CD14-positive monocyte (primary cell): ENCODE data around the gene SPESP1. TPM values are rescaled to one million over a fixed set of nuclear protein-coding genes. Genes with fewer than 3 reads are reported as not detected.

ENCODE experiments used
- DNase-seq, 3 donors: peaks; one replicate each; pipeline ENCODE4 v3.0.0-alpha.2; 2011 to 2022
- H2AFZ ChIP-seq: 2 replicates; pipeline ENCODE4 v1.6.0; 2012; ENCODE audit warnings: mild to moderate bottlenecking, low read depth, low read length, inconsistent platforms; ENCODE audit not compliant: insufficient read depth, poor library complexity, severe bottlenecking
- H3K27ac ChIP-seq, 2 donors: 1 replicate in 1 of 2; 2 replicates in 1 of 2; pipeline ENCODE4 v1.5.1; 2012 to 2013; ENCODE audit warnings: low read length in 2 of 2, control low read depth in 1 of 2, inconsistent platforms in 1 of 2, low read depth in 1 of 2, mild to moderate bottlenecking in 1 of 2
- H3K27me3 ChIP-seq, 2 donors: one replicate each; pipeline versions ENCODE4 v1.6.0 to v1.6.1; 2011 to 2013; ENCODE audit warnings: low read length in 2 of 2; ENCODE audit not compliant: control insufficient read depth in 2 of 2, insufficient read depth in 2 of 2
- H3K36me3 ChIP-seq, 2 donors: replicated peaks in 1 of 2; 1 replicate in 1 of 2; 2 replicates in 1 of 2; pipeline versions ENCODE4 v1.5.1 to v1.6.1; 2012 to 2013; ENCODE audit warnings: low read length in 2 of 2, control low read depth in 1 of 2, inconsistent platforms in 1 of 2, mild to moderate bottlenecking in 1 of 2; ENCODE audit not compliant: insufficient read depth in 2 of 2, control insufficient read depth in 1 of 2
- H3K4me1 ChIP-seq, 2 donors: 1 replicate in 1 of 2; 2 replicates in 1 of 2; pipeline versions ENCODE4 v1.5.1 to v1.6.1; 2012 to 2013; ENCODE audit warnings: low read length in 2 of 2, control low read depth in 1 of 2, inconsistent platforms in 1 of 2, mild to moderate bottlenecking in 1 of 2, moderate library complexity in 1 of 2; ENCODE audit not compliant: insufficient read depth in 2 of 2, control insufficient read depth in 1 of 2
- H3K4me2 ChIP-seq: replicated peaks from 2 replicates; pipeline ENCODE3; 2012; ENCODE audit warnings: low read length, moderate library complexity, mild to moderate bottlenecking; ENCODE audit not compliant: poor library complexity, severe bottlenecking; ENCODE audit errors: extremely low read depth
- H3K4me3 ChIP-seq, 3 experiments: fragments of 200-600 bp in 1 of 3; sonication (generic) in 1 of 3; replicated peaks in 1 of 3; 1 replicate in 2 of 3; 2 replicates in 1 of 3; pipeline ENCODE4 v1.5.1; 2011 to 2013; ENCODE audit warnings: low read length in 3 of 3, mild to moderate bottlenecking in 3 of 3, control low read depth in 2 of 3, low read depth in 2 of 3, inconsistent platforms in 1 of 3, moderate library complexity in 1 of 3
- H3K79me2 ChIP-seq: 2 replicates; pipeline ENCODE4 v1.6.0; 2012; ENCODE audit warnings: mild to moderate bottlenecking, control low read depth, inconsistent platforms, low read length, moderate library complexity; ENCODE audit not compliant: insufficient read depth
- H3K9ac ChIP-seq: 2 replicates; pipeline ENCODE4 v1.6.0; 2017; ENCODE audit warnings: low read length, mild to moderate bottlenecking; ENCODE audit not compliant: insufficient read depth, poor library complexity, severe bottlenecking
- H3K9me3 ChIP-seq, 2 donors: replicated peaks in 1 of 2; 1 replicate in 1 of 2; 2 replicates in 1 of 2; pipeline versions ENCODE4 v1.5.1 to v1.6.1; 2012 to 2013; ENCODE audit warnings: low read length in 2 of 2, control low read depth in 1 of 2; ENCODE audit not compliant: control insufficient read depth in 1 of 2, insufficient read depth in 1 of 2
- H4K20me1 ChIP-seq: 2 replicates; pipeline ENCODE4 v1.6.0; 2012; ENCODE audit warnings: mild to moderate bottlenecking, low read length, control low read depth, moderate library complexity; ENCODE audit not compliant: insufficient read depth
- H3K27ac Mint-ChIP-seq, 7 donors: one replicate each; pipeline ENCODE4 v1.8.0; 2020; ENCODE audit warnings: mild to moderate bottlenecking in 7 of 7, mixed read lengths in 7 of 7, moderate library complexity in 6 of 7, inconsistent platforms in 2 of 7
- H3K27me3 Mint-ChIP-seq, 3 donors: one replicate each; pipeline ENCODE4 v1.8.0; 2021 to 2022; ENCODE audit warnings: low read depth in 3 of 3, mild to moderate bottlenecking in 3 of 3, mixed read lengths in 3 of 3, moderate library complexity in 3 of 3, inconsistent platforms in 1 of 3
- H3K36me3 Mint-ChIP-seq, 2 donors: one replicate each; pipeline ENCODE4 v1.8.0; 2020; ENCODE audit warnings: mixed read lengths in 2 of 2, inconsistent platforms in 1 of 2, mild to moderate bottlenecking in 1 of 2
- H3K4me1 Mint-ChIP-seq: one replicate; pipeline ENCODE4 v1.8.0; 2020; ENCODE audit warnings: mild to moderate bottlenecking, mixed read lengths
- H3K4me3 Mint-ChIP-seq, 2 donors: one replicate each; pipeline ENCODE4 v1.8.0; 2020; ENCODE audit warnings: mild to moderate bottlenecking in 2 of 2, mixed read lengths in 2 of 2, moderate library complexity in 1 of 2
- H3K9me3 Mint-ChIP-seq, 7 donors: one replicate each; pipeline ENCODE4 v1.8.0; 2020 to 2022; ENCODE audit warnings: mixed read lengths in 7 of 7, mild to moderate bottlenecking in 6 of 7, moderate library complexity in 6 of 7, inconsistent platforms in 2 of 7
- WGBS: methylation state at CpG from one replicate; pipeline ENCODE4 v1.1.5; 2013; ENCODE audit warnings: missing lambda C conversion rate; ENCODE audit not compliant: insufficient coverage; 5-methylcytosine and 5-hydroxymethylcytosine counted together
- intact Hi-C, 2 donors: fragments of 100-400 bp; cut with micrococcal nuclease; formaldehyde crosslinking; loops; one replicate each; pipeline versions ENCODE4 v1.15.0 to v1.15.1; 2023
- polyA plus RNA-seq, 3 donors: library from polyadenylated mRNA; depleted of rRNA in 1 of 3; unstranded in 2 of 3; stranded (reverse) in 1 of 3; fragments of 300-500 nt in 2 of 3; fragments of >200 nt in 1 of 3; fragmentation: Illumina TruSeq in 2 of 3; gene quantifications; 1 replicate in 2 of 3; 2 replicates in 1 of 3; pipeline ENCODE4 v1.2.3, GENCODE V29; 2012 to 2021
- TF ChIP-seq, protein P1 (sequence below): fragments of 200-600 bp; IDR thresholded peaks from one replicate; pipeline ENCODE4 v1.8.0; 2022; ENCODE audit warnings: antibody characterized with exemption, mild to moderate bottlenecking

The SPESP1 gene
- polyA plus RNA-seq, 3 donors: 0.17 to 0.86 (median 0.47) TPM

- H3K4me3 ChIP-seq: no peak overlapping the region
- no peaks in the 10 kb centered on the region for H3K36me3 ChIP-seq
- H3K4me3 Mint-ChIP-seq: no peak overlapping the region
- H3K9me3 ChIP-seq: peaks cover 0 to 8% of the 10 kb centered on the region in 2 donors
- WGBS: 87% methylated on average over 4 of the region's 5 CpGs
- peaks cover 4 to 24% (median 13%) of the 10 kb centered on the region in 7 donors for H3K9me3 Mint-ChIP-seq
- H3K27ac ChIP-seq: no peak overlapping the region
- H3K79me2 ChIP-seq: no peaks in the 10 kb centered on the region
- H2AFZ ChIP-seq: no peak overlapping the region
- no peaks in the 10 kb centered on the region for H3K36me3 Mint-ChIP-seq
- H3K9ac ChIP-seq: no peak overlapping the region
- intact Hi-C loops: no loop called here
- no peak overlapping the region for H3K4me2 ChIP-seq
- H3K27me3 ChIP-seq: no peaks in the 10 kb centered on the region
- peaks cover 1% of the 10 kb centered on the region for H3K4me1 Mint-ChIP-seq
- H3K4me1 ChIP-seq: no peaks in the 10 kb centered on the region
- no peaks in the 10 kb centered on the region for H3K27me3 Mint-ChIP-seq
- DNase-seq: no peak
- TF ChIP-seq, protein P1, sequence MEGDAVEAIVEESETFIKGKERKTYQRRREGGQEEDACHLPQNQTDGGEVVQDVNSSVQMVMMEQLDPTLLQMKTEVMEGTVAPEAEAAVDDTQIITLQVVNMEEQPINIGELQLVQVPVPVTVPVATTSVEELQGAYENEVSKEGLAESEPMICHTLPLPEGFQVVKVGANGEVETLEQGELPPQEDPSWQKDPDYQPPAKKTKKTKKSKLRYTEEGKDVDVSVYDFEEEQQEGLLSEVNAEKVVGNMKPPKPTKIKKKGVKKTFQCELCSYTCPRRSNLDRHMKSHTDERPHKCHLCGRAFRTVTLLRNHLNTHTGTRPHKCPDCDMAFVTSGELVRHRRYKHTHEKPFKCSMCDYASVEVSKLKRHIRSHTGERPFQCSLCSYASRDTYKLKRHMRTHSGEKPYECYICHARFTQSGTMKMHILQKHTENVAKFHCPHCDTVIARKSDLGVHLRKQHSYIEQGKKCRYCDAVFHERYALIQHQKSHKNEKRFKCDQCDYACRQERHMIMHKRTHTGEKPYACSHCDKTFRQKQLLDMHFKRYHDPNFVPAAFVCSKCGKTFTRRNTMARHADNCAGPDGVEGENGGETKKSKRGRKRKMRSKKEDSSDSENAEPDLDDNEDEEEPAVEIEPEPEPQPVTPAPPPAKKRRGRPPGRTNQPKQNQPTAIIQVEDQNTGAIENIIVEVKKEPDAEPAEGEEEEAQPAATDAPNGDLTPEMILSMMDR: no peak
- no peaks in the 10 kb centered on the region for H4K20me1 ChIP-seq
- no peak overlapping the region for H3K27ac Mint-ChIP-seq
Measured at GRCh38 chr15:68966996-68967395, 36.7 kb downstream of the SPESP1 start.

DNA sequence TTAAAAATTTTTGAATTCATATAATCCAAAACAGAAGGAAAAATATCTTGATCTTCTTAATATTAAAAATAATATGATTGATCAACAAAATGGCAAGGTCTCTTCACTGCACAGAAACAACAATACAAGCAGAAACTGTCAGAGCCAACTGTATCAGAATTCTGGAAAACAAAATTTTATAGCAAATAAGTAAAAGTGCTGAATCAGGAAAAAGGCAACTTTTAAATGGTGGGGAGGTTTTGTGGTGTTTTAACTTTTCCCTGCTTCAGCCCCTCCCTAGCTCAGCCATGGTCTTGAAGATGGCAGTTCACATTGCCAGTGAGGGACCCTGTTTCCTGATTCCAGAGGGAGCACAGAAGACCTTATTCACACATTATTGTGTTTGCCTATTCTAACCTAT lies 37.6 kb downstream of the SPESP1 start:
- Histone ChIP-seq H3K79me2 (no peaks in the 10 kb centered on the region), H3K4me3 (no peak overlapping the region), H3K9ac (no peak overlapping the region), H2AFZ (no peak overlapping the region), H3K27me3 (no peaks in the 10 kb centered on the region), H3K36me3 (no peaks in the 10 kb centered on the region), H3K4me1 (no peaks in the 10 kb centered on the region), H3K27ac (no peak overlapping the region), H4K20me1 (no peaks in the 10 kb centered on the region), H3K4me2 (no peak overlapping the region), H3K9me3 (peaks cover 0 to 8% of the 10 kb centered on the region in 2 donors)
- Mint-ChIP-seq H3K36me3 (no peaks in the 10 kb centered on the region), H3K4me1 (peaks cover 1% of the 10 kb centered on the region), H3K27me3 (peaks cover 0 to 2% (median under 1%) of the 10 kb centered on the region in 3 donors), H3K4me3 (no peak overlapping the region), H3K27ac (no peak overlapping the region), H3K9me3 (peaks cover 3 to 24% (median 13%) of the 10 kb centered on the region in 7 donors)
- DNase-seq: no peak
- TF ChIP-seq, protein P1: no peak
- intact Hi-C loops: no loop called here
